GM10248 (cell line): ENCODE data around the gene ZBTB8A.
"Not testable (repeated sequence)": the region's sequence is repeated elsewhere in the genome, so short reads cannot be mapped to it uniquely, and the experiment has no call there.

Source experiments
- CTCF ChIA-PET: fragments of 300-600 bp; sonication (Branson Sonifier 250); formaldehyde crosslinking; extraction: SDS; loops from one replicate; lab custom pipeline; 2021; ENCODE audit warnings: antibody characterized with exemption; lab: Yijun Ruan, JAX
- POLR2A ChIA-PET: fragments of 350-650 bp; sonication (Branson Sonifier 250); formaldehyde crosslinking; extraction: SDS; loops from one replicate; lab custom pipeline; 2020; ENCODE audit warnings: antibody characterized with exemption; lab: Yijun Ruan, JAX
- DNase-seq: peaks from one replicate; pipeline ENCODE4 v3.0.0; 2012; ENCODE audit errors: extremely low spot score
- TF ChIP-seq, protein P1 (sequence below): IDR thresholded peaks from 2 replicates; pipeline ENCODE4 v1.5.1; 2012; ENCODE audit warnings: mild to moderate bottlenecking, low read depth; ENCODE audit errors: extremely low read depth, missing control alignments, control extremely low read depth

ZBTB8A gene

DNA sequence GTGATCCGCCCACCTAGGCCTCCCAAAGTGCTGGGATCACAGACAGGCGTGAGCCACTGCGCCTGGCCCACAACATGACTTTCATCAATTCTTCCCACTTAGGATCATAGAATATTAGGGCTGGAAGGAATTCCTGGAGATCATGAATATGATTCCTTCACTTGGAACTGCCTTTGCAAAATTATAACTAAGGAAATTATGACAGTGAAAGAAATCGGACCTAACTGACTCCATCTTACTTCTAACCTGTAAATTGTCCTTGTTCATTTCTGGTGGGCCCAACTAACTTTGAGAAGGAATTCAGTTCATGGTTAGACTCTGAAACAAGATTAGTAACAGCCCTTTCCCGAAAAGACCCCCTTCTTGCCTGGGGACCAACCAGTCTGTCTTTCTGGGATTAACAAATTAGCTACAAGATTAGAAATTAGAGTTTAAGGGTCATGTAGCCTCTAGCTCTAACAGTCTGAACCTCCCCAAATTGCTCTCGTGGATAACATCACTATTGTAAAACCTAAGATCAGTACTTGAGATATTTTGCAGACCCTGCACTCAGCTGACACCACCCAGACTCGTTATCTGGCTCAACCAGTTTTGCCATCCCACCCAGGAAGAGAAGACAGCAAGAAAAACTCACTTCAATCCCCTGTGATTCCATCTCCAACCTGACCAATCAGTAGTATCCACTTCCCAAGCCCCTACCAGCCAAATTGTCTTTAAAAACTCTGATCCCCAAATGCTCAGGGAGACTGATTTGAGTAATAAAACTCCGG is 96.5 kb downstream of the ZBTB8A start:
- TF ChIP-seq, protein P1, sequence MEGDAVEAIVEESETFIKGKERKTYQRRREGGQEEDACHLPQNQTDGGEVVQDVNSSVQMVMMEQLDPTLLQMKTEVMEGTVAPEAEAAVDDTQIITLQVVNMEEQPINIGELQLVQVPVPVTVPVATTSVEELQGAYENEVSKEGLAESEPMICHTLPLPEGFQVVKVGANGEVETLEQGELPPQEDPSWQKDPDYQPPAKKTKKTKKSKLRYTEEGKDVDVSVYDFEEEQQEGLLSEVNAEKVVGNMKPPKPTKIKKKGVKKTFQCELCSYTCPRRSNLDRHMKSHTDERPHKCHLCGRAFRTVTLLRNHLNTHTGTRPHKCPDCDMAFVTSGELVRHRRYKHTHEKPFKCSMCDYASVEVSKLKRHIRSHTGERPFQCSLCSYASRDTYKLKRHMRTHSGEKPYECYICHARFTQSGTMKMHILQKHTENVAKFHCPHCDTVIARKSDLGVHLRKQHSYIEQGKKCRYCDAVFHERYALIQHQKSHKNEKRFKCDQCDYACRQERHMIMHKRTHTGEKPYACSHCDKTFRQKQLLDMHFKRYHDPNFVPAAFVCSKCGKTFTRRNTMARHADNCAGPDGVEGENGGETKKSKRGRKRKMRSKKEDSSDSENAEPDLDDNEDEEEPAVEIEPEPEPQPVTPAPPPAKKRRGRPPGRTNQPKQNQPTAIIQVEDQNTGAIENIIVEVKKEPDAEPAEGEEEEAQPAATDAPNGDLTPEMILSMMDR: no peak
- POLR2A ChIA-PET: no interaction called here
- CTCF ChIA-PET: interaction anchor here (1.4 kb wide), 1 partner anchor 29 kb away, joined by 3 read pairs; no protein-coding TSS in a partner anchor
- DNase-seq: no peak

GRCh38 chr1:32636914-32637645 is 97.9 kb downstream of the ZBTB8A start:
- TF ChIP-seq, protein P1: no peak
- CTCF ChIA-PET: interaction anchor here (1.2 to 1.8 kb wide), 2 partner anchors 11 to 14 kb away, joined by 5 read pairs; partner anchors contain the start of genes RBBP4 and ZBTB8OS
- POLR2A ChIA-PET: no interaction called here
- DNase-seq: no peak

- TF ChIP-seq, protein P1: no peak
- ChIA-PET CTCF (interaction anchor here (1.0 to 2.2 kb wide), 4 partner anchors 10 to 120 kb away, joined by 3 to 6 read pairs (median 3); no protein-coding TSS in a partner anchor), POLR2A (no interaction called here)
- no peak for DNase-seq
Measured at GRCh38 chr1:32639489-32640075, 100.4 kb downstream of the ZBTB8A start.

DNA sequence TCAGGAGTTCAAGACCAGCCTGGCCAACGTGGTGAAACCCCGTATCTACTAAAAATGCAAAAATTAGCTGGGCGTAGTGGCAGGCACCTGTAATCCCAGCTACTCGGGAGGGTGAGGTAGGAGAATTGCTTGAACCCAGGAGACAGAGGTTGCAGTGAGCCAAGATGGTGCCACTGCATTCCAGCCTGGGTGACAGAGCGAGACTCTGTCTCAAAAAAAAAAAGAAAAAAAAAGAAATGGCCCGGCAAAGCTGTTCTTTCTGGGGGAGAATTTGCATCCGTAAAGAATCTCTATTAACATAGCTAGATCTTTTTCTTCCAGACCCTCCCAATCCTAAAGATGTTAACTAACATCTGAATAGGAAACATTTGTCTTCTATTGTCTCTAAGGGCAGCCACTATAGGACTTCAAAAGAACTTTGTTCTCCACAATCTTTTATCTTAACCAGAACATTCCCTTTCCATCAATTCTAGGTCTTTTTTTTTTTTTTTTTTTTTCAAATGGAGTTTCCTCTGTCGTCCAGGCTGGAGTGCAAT is 103.1 kb downstream of the ZBTB8A start:
- DNase-seq, CTCF ChIA-PET: not testable (repeated sequence)
- POLR2A ChIA-PET: interaction anchor here (0.6 kb wide), 1 partner anchor 13 kb away, joined by 7 read pairs; no protein-coding TSS in a partner anchor

DNA sequence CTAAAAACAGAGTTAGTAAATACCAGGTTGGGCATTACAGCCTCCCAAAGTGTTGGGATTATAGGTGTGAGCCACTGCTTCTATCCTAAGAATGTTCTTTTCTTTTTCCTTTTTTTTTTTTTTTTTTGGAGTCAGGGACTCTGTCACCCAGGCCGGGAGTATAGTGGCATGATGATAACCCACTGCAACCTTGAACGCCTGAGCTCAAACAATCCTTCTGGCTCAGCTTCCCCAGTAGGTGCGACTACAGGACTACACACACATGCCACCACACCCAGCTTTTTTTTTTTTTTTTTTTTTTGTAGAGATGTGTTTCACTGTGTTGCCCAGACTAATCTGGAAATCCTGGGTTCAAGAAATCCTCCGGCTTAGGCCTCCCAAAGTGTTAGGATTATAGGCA is 105.2 kb downstream of the ZBTB8A start:
- CTCF ChIA-PET: interaction anchor here (0.9 to 2.6 kb wide), 3 partner anchors 12 to 68 kb away, joined by 3 to 6 read pairs (median 4); no protein-coding TSS in a partner anchor
- DNase-seq: no peak
- TF ChIP-seq, protein P1: no peak
- POLR2A ChIA-PET: no interaction called here

DNA sequence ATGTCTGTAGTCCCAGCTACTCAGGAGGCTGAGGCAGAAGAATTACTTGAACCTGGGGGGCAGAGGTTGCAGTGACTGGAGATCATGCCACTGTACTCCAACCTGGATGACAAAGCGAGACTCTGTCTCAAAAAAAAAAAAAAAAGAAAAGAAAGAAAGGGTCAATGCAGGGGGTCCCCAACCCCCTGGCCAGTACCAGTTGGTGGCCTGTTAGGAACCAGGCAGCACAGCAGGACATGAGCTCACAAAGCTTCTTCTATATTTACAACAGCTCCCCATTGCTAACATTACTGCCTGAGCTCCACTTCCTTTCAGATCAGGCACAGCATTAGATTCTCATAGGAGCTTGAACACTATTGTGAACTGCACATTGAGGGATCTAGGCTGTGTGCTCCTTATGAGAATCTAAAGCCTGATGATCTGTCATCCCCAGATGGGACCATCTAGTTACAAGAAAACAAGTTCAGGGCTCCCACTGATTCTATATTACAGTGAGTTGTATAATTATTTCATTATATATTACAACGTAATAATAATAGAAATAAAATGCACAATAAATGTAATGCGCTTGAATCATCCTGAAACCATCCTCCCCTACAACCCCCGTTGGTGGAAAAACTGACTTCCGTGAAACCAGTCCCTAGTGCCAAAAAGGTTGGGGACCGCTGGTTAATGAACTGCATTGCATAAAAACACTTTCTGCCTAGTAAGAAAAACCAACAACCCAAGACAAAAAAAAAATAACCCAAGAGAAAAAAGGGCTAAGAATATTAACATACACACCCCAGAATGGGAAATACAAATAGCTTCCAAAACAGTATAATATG is 108.3 kb downstream of the ZBTB8A start:
- ChIA-PET CTCF (interaction anchor here (0.8 to 1.5 kb wide), 2 partner anchors 11 to 17 kb away, joined by 3 to 5 read pairs; no protein-coding TSS in a partner anchor), POLR2A (interaction anchor here (0.5 to 0.8 kb wide), 2 partner anchors 8 to 130 kb away, joined by 4 read pairs; no protein-coding TSS in a partner anchor)
- TF ChIP-seq, protein P1: no peak
- no peak for DNase-seq
